Stomach (tissue), 4 donors: ENCODE data around the gene HDAC3.

ENCODE experiments used
- EP300 ChIP-seq: sonication (generic); formaldehyde crosslinking; IDR thresholded peaks from one replicate; pipeline ENCODE4 v1.6.1; 2017; ENCODE audit warnings: antibody characterized with exemption
- POLR2A ChIP-seq, 4 donors: fragments of 450-650 bp; IDR thresholded peaks; one replicate each; pipeline ENCODE4 v1.6.1; 2016; ENCODE audit warnings: antibody characterized with exemption in 4 of 4, control low read depth in 2 of 4, mild to moderate bottlenecking in 1 of 4, moderate library complexity in 1 of 4
- POLR2AphosphoS5 ChIP-seq, 3 donors: sonication (generic); formaldehyde crosslinking; IDR thresholded peaks; one replicate each; pipeline ENCODE4 v1.6.1; 2016; ENCODE audit warnings: antibody characterized with exemption in 3 of 3
- TF ChIP-seq, protein P1 (sequence below), 7 experiments: fragments of 450-650 bp in 4 of 7; fragments of 200-600 bp in 3 of 7; sonication (generic) in 3 of 7; IDR thresholded peaks; one replicate each; pipeline ENCODE4 v1.5.1; 2016 to 2019; ENCODE audit warnings: antibody characterized with exemption in 7 of 7, control low read depth in 2 of 7, mild to moderate bottlenecking in 1 of 7

DNA sequence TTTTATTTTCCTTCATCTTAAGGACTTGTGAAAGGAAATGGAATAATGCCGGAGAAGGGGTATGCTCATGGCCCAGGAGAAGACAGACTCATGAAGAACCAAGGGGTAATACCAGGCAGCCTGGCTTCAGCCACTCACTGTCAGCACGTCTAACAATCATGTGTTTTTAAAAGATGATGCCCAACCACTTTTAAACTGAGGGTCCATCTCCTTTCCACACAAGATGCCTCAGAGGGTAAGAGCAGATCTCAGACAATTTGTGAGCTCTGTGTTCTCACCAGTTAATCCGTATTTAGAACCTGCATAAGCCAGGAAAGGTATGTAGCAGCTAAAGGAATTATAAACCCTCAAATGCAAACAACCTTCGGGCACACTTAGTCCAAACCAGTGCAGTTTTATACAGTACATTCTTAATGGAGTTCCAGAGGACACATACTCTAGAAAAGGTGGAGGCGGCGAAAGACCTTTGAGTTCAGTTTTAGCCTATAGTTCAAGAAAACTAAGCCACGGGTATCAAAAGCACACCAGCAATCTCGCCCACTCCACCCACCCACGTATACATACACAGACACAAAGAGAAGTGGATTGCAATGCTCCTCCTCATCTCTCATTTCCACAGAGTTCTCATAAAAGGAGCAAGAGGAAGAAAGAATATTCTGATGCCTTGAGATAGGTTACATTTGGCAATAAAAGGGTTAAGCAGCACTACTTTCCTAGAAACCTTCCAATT, 20.5 kb downstream of the HDAC3 start:
- TF ChIP-seq POLR2A (IDR thresholded peaks at IDR 0.05) (no peak), EP300 (no peak), POLR2AphosphoS5 (IDR thresholded peaks at IDR 0.05) (no peak)
- TF ChIP-seq, protein P1, sequence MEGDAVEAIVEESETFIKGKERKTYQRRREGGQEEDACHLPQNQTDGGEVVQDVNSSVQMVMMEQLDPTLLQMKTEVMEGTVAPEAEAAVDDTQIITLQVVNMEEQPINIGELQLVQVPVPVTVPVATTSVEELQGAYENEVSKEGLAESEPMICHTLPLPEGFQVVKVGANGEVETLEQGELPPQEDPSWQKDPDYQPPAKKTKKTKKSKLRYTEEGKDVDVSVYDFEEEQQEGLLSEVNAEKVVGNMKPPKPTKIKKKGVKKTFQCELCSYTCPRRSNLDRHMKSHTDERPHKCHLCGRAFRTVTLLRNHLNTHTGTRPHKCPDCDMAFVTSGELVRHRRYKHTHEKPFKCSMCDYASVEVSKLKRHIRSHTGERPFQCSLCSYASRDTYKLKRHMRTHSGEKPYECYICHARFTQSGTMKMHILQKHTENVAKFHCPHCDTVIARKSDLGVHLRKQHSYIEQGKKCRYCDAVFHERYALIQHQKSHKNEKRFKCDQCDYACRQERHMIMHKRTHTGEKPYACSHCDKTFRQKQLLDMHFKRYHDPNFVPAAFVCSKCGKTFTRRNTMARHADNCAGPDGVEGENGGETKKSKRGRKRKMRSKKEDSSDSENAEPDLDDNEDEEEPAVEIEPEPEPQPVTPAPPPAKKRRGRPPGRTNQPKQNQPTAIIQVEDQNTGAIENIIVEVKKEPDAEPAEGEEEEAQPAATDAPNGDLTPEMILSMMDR (IDR thresholded peaks at IDR 0.05), result no peak
